ENCODE results near the gene NME3. TPM values are rescaled to one million over a fixed set of nuclear protein-coding genes. Genes with fewer than 3 reads are reported as not detected.

The NME3 gene
- total RNA-seq, 1 experiment from 2014 or later: 76.9 TPM

GRCh38 chr16:1816396-1817275, 45.3 kb upstream of the NME3 start:
- Histone ChIP-seq H3K23me2 (ENCODE audit: insufficient read length, low read depth, low read length, poor library complexity, severe bottlenecking) (no peaks in the 10 kb centered on the region), H2BK5ac (ENCODE audit: insufficient read length, low read length) (no peak overlapping the region), H3K18ac (ENCODE audit: insufficient read length, low read depth, low read length) (no peak overlapping the region), H3K4me2 (ENCODE audit: insufficient read depth, insufficient read length, low read length) (no peak overlapping the region), H3K79me2 (ENCODE audit: insufficient read depth, low read length) (no peaks in the 10 kb centered on the region), H3T11ph (ENCODE audit: low read length) (no peak overlapping the region), H3K56ac (ENCODE audit: insufficient read length, low read depth, low read length) (no peak overlapping the region), H3K79me1 (ENCODE audit: insufficient read depth, low read depth, low read length, poor library complexity, severe bottlenecking) (no peaks in the 10 kb centered on the region), H3K14ac (ENCODE audit: insufficient read depth, low read length) (no peak overlapping the region), H2BK120ac (ENCODE audit: low read depth, low read length, poor library complexity, severe bottlenecking) (no peak overlapping the region), H4K91ac (ENCODE audit: insufficient read length, low read depth, low read length) (no peak overlapping the region), H3K27me3 (ENCODE audit: insufficient read depth, low read length) (no peaks in the 10 kb centered on the region), H3K4me1 (ENCODE audit: insufficient read depth, low read length) (no peaks in the 10 kb centered on the region), H2AK5ac (ENCODE audit: insufficient read length, low read length) (no peak overlapping the region), H4K5ac (ENCODE audit: insufficient read length, low read depth, low read length) (no peak overlapping the region), H3K23ac (ENCODE audit: insufficient read length, low read depth, low read length) (no peak overlapping the region), H2BK15ac (ENCODE audit: low read depth, low read length) (no peak overlapping the region), H4K20me1 (ENCODE audit: control insufficient read depth, insufficient read depth, insufficient read length) (no peaks in the 10 kb centered on the region), H2BK20ac (ENCODE audit: low read depth, low read length, poor library complexity, severe bottlenecking) (no peak overlapping the region), H3K9me3 (ENCODE audit: control insufficient read depth, low read depth, low read length) (no peaks in the 10 kb centered on the region), H2BK12ac (ENCODE audit: insufficient read length, low read depth, low read length) (no peak overlapping the region), H3K27ac (ENCODE audit: insufficient read length, low read depth, low read length) (no peak overlapping the region), H4K8ac (replicated peaks; ENCODE audit: insufficient read length, low read depth, low read length) (no peak overlapping the region), H2AFZ (ENCODE audit: low read length) (no peak overlapping the region), H3K9ac (ENCODE audit: extremely low read depth, insufficient read length, low read length) (no peak overlapping the region), H3K4ac (ENCODE audit: low read depth, low read length) (no peak overlapping the region)
- Mint-ChIP-seq H3K9me3 (no peaks in the 10 kb centered on the region), H3K4me1 (peaks cover 0 to 3% of the 10 kb centered on the region in 2 experiments; a peak in 2 of 4 replicates), H3K27me3 (ENCODE audit: low read depth) (no peaks in the 10 kb centered on the region; the same call in 1 of the 2 replicates), H3K27ac (no peak overlapping the region), H3K4me3 (no peak overlapping the region), H3K36me3 (ENCODE audit: insufficient read depth in 1 of 3, low read depth in 3 of 3) (peaks cover 4 to 17% (median 15%) of the 10 kb centered on the region in 3 experiments; a peak in 6 of 7 replicates)
- TF ChIP-seq, protein P1, sequence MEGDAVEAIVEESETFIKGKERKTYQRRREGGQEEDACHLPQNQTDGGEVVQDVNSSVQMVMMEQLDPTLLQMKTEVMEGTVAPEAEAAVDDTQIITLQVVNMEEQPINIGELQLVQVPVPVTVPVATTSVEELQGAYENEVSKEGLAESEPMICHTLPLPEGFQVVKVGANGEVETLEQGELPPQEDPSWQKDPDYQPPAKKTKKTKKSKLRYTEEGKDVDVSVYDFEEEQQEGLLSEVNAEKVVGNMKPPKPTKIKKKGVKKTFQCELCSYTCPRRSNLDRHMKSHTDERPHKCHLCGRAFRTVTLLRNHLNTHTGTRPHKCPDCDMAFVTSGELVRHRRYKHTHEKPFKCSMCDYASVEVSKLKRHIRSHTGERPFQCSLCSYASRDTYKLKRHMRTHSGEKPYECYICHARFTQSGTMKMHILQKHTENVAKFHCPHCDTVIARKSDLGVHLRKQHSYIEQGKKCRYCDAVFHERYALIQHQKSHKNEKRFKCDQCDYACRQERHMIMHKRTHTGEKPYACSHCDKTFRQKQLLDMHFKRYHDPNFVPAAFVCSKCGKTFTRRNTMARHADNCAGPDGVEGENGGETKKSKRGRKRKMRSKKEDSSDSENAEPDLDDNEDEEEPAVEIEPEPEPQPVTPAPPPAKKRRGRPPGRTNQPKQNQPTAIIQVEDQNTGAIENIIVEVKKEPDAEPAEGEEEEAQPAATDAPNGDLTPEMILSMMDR (conservative IDR thresholded peaks at IDR 0.05): no peak
- no CpG with 5 or more reads among the region's 40 CpGs for WGBS (ENCODE audit: extremely low coverage, insufficient read length, low lambda C conversion rate)
- DNase-seq: no peak

All from H9 (cell line).